Measurements from ENCODE around the gene TTC8.

DNA sequence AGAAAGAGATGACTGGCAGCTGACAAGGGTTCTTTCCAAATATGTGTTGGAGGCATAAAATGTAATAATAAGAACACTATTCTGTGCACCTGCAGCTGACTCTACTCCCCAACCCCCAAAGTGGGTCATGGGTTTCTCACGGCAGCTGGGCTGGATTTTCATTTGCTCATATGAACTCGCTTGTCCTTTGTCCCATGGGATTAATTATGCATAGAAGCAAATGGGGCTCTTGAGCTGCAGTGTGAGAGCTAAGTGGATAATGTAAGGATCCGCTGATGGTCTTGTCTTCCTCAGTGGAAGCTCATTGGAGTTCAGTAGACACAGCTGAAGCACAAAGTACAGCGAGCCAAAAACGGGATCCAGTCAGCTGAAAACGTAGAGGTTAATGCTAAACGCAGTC, 46.3 kb downstream of the TTC8 start:
- TF ChIP-seq, protein P1, sequence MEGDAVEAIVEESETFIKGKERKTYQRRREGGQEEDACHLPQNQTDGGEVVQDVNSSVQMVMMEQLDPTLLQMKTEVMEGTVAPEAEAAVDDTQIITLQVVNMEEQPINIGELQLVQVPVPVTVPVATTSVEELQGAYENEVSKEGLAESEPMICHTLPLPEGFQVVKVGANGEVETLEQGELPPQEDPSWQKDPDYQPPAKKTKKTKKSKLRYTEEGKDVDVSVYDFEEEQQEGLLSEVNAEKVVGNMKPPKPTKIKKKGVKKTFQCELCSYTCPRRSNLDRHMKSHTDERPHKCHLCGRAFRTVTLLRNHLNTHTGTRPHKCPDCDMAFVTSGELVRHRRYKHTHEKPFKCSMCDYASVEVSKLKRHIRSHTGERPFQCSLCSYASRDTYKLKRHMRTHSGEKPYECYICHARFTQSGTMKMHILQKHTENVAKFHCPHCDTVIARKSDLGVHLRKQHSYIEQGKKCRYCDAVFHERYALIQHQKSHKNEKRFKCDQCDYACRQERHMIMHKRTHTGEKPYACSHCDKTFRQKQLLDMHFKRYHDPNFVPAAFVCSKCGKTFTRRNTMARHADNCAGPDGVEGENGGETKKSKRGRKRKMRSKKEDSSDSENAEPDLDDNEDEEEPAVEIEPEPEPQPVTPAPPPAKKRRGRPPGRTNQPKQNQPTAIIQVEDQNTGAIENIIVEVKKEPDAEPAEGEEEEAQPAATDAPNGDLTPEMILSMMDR (conservative IDR thresholded peaks at IDR 0.05; ENCODE audit: low read depth, low read length) = no peak
- TF ChIP-seq EZH2 (IDR thresholded peaks at IDR 0.05; ENCODE audit: borderline replicate concordance, low read depth, low read length, poor library complexity, severe bottlenecking) = no peak

Data from A673 (cell line).